CD4-positive, alpha-beta T cell treated with Interleukin-21 for 1 hour (primary cell): Measurements from ENCODE around the gene ERN1.

Experiments used
- DNase-seq: peaks from one replicate; pipeline ENCODE4 v3.0.0-alpha.2; 2020

The ERN1 gene

GRCh38 chr17:64157669-64158180, 27.8 kb upstream of the ERN1 start:
- no peak for DNase-seq

GRCh38 chr17:64156670-64157069, 26.7 kb upstream of the ERN1 start:
- DNase-seq: no peak

GRCh38 chr17:64155751-64156544, 26.0 kb upstream of the ERN1 start:
- no peak for DNase-seq

GRCh38 chr17:64155129-64155528, 25.2 kb upstream of the ERN1 start:
- DNase-seq: no peak

- no peak for DNase-seq
Measured at GRCh38 chr17:64154717-64155116, 24.8 kb upstream of the ERN1 start.

- DNase-seq: no peak
Measured at GRCh38 chr17:64154313-64154695, 24.4 kb upstream of the ERN1 start.

GRCh38 chr17:64153565-64154312, 23.8 kb upstream of the ERN1 start:
- no peak for DNase-seq

- no peak for DNase-seq
Measured at GRCh38 chr17:64152428-64153125, 22.6 kb upstream of the ERN1 start.

- no peak for DNase-seq
Measured at GRCh38 chr17:64151016-64151368, 21.0 kb upstream of the ERN1 start.

- no peak for DNase-seq
Measured at GRCh38 chr17:64150237-64151015, 20.5 kb upstream of the ERN1 start.

- no peak for DNase-seq
Measured at GRCh38 chr17:64149196-64149595, 19.3 kb upstream of the ERN1 start.

GRCh38 chr17:64148699-64149098, 18.8 kb upstream of the ERN1 start:
- DNase-seq: no peak

- DNase-seq: no peak
Measured at GRCh38 chr17:64148017-64148631, 18.2 kb upstream of the ERN1 start.

- no peak for DNase-seq
Measured at GRCh38 chr17:64147110-64148016, 17.4 kb upstream of the ERN1 start.

GRCh38 chr17:64146418-64147109, 16.6 kb upstream of the ERN1 start:
- peak; percentile 55 for DNase-seq

- DNase-seq: peak; percentile 98
Measured at GRCh38 chr17:64145751-64146417, 15.9 kb upstream of the ERN1 start.

GRCh38 chr17:64145375-64145750, 15.4 kb upstream of the ERN1 start:
- DNase-seq: no peak

GRCh38 chr17:64139542-64139941, 9.6 kb upstream of the ERN1 start:
- DNase-seq: no peak

GRCh38 chr17:64138441-64138840, 8.5 kb upstream of the ERN1 start:
- DNase-seq: no peak

- DNase-seq: no peak
Measured at GRCh38 chr17:64135000-64135399, 5.1 kb upstream of the ERN1 start.
